Right forelimb (tissue), 1 donor: ENCODE data around the gene DOCK2.

ENCODE experiments used
- DNase-seq: peaks from one replicate; pipeline ENCODE4 v3.0.0-alpha.2; 2018

The DOCK2 gene

GRCh38 chr5:170105642-170106611, 468.9 kb downstream of the DOCK2 start, which contains the start of gene FOXI1:
Gene FOXI1 (plus strand): TSS chr5:170105897. CDS start chr5:170105958, 61 bp downstream.
- DNase-seq: no peak

- DNase-seq: no peak
Observed at GRCh38 chr5:170107674-170108073, 470.6 kb downstream of the DOCK2 start.

- no peak for DNase-seq
Observed at GRCh38 chr5:170108266-170108785, 471.3 kb downstream of the DOCK2 start.

GRCh38 chr5:170109059-170110031, 472.3 kb downstream of the DOCK2 start:
- DNase-seq: no peak

GRCh38 chr5:170110403-170111087, 473.5 kb downstream of the DOCK2 start:
- DNase-seq: no peak

GRCh38 chr5:170111088-170111785, 474.2 kb downstream of the DOCK2 start:
- no peak for DNase-seq

- DNase-seq: no peak
Observed at GRCh38 chr5:170112876-170113521, 475.9 kb downstream of the DOCK2 start.

GRCh38 chr5:170113522-170113900, 476.4 kb downstream of the DOCK2 start:
- no peak for DNase-seq

- DNase-seq: no peak
Observed at GRCh38 chr5:170114271-170114670, 477.2 kb downstream of the DOCK2 start.

- DNase-seq: no peak
Observed at GRCh38 chr5:170115925-170116324, 478.9 kb downstream of the DOCK2 start.

- DNase-seq: no peak
Observed at GRCh38 chr5:170117736-170118135, 480.7 kb downstream of the DOCK2 start.

- no peak for DNase-seq
Observed at GRCh38 chr5:170120576-170120975, 483.5 kb downstream of the DOCK2 start.

GRCh38 chr5:170121321-170121720, 484.2 kb downstream of the DOCK2 start:
- DNase-seq: no peak

GRCh38 chr5:170126061-170126460, 489.0 kb downstream of the DOCK2 start:
- DNase-seq: no peak

- no peak for DNase-seq
Observed at GRCh38 chr5:170126626-170127025, 489.6 kb downstream of the DOCK2 start.

- DNase-seq: no peak
Observed at GRCh38 chr5:170131235-170131634, 494.2 kb downstream of the DOCK2 start.

- DNase-seq: no peak
Observed at GRCh38 chr5:170132269-170132975, 495.3 kb downstream of the DOCK2 start.
